Kidney (tissue), 14 donors: ENCODE data around the gene UBTD1. TPM values are rescaled to one million over a fixed set of nuclear protein-coding genes. Genes with fewer than 3 reads are reported as not detected.
A peak's percentile ranks its signal among the peaks of the same experiment; 100 is the strongest.

Experiments
- DNase-seq, 5 donors: peaks; one replicate each; pipeline ENCODE4 v3.0.0-alpha.2; 2013 to 2020
- FAIRE-seq: peaks from 2 replicates; lab custom pipeline; 2012; peaks lifted over from hg19 to GRCh38; lab: Jason Lieb, UNC
- H3K27ac ChIP-seq, 2 donors: one replicate each; pipeline ENCODE4 v1.7.0; 2013; ENCODE audit warnings: low read depth in 2 of 2, low read length in 2 of 2, inconsistent platforms in 1 of 2
- H3K27me3 ChIP-seq: one replicate; pipeline ENCODE4 v1.7.1; 2013; ENCODE audit warnings: low read length, inconsistent platforms; ENCODE audit not compliant: control insufficient read depth, insufficient read depth
- H3K36me3 ChIP-seq, 3 donors: one replicate each; pipeline versions ENCODE4 v1.7.0 to v1.7.1; 2013; ENCODE audit warnings: low read length in 3 of 3, control low read depth in 1 of 3, inconsistent platforms in 1 of 3; ENCODE audit not compliant: insufficient read depth in 3 of 3, control insufficient read depth in 2 of 3
- H3K4me1 ChIP-seq, 3 donors: one replicate each; pipeline versions ENCODE4 v1.7.0 to v1.7.1; 2013; ENCODE audit warnings: low read length in 3 of 3, inconsistent platforms in 1 of 3, low read depth in 1 of 3; ENCODE audit not compliant: control insufficient read depth in 2 of 3, insufficient read depth in 2 of 3
- H3K4me3 ChIP-seq, 3 donors: one replicate each; pipeline versions ENCODE4 v1.7.0 to v1.8.1; 2013; ENCODE audit warnings: low read length in 3 of 3, control low read depth in 1 of 3, inconsistent platforms in 1 of 3
- H3K9ac ChIP-seq, 3 donors: one replicate each; pipeline versions ENCODE4 v1.7.0 to v1.7.1; 2013; ENCODE audit warnings: low read length in 3 of 3, control low read depth in 1 of 3, inconsistent platforms in 1 of 3
- H3K9me3 ChIP-seq, 3 donors: one replicate each; pipeline versions ENCODE4 v1.7.0 to v1.7.1; 2013; ENCODE audit warnings: low read length in 3 of 3, control low read depth in 1 of 3, inconsistent platforms in 1 of 3; ENCODE audit not compliant: control insufficient read depth in 2 of 3, insufficient read depth in 1 of 3
- intact Hi-C: fragments of 100-400 bp; cut with DNase I; formaldehyde crosslinking; loops from one replicate; pipeline ENCODE4 v1.11.1; 2022
- polyA plus RNA-seq: library from polyadenylated mRNA; stranded (reverse); fragments of 350-450 nt; fragmentation: Illumina TruSeq; extraction: RNeasy Lipid Tissue Mini Kit (QIAGEN cat#74804); gene quantifications from one replicate; pipeline ENCODE4 v1.2.3, GENCODE V29; 2014; ENCODE audit warnings: low read depth, low replicate concordance; ENCODE audit not compliant: insufficient read depth
- total RNA-seq: library from RNA; stranded (reverse); fragmentation: NEBNext Ultra II Directional; extraction: Animal tissue kit (Norgen Biotek cat#: 25700); gene quantifications from one replicate; pipeline ENCODE4 v1.2.1, GENCODE V29; 2021
- TF ChIP-seq, protein P1 (sequence below): IDR thresholded peaks from 3 replicates; pipeline ENCODE4 v1.5.1; 2012; ENCODE audit warnings: mild to moderate bottlenecking, moderate library complexity, borderline replicate concordance; ENCODE audit not compliant: insufficient read depth; ENCODE audit errors: extremely low read depth
- donor health status: control.
- donor health status: control.
- donor health status: control.
- donor health status: control.
- donor health status: control.
- donor health status: DM: yes; HTN: yes; CAD: no.
- donor health status: Normal renal cell carcinoma (clear cell type).

UBTD1 gene
- total and polyA plus RNA-seq, 2 donors from 2014 or later = 17.4 to 26.1 TPM

DNA sequence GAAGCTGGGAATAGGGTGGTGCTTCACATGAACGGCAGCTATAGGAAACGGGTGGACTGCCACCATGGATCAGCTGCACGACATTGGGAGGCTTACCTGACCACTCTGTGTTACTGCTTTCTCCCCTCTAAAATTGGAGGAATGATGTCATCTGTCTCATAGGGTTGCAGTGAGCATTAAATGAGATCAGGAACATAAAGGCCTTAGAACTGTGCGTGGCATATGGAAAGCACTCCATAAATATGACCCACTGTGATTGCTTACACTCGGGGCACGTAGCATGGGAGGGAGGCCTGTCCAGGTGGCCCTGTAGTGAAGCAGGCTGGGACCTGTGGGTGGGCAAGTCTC lies 100.5 kb downstream of the UBTD1 start:
- FAIRE-seq (no peak), DNase-seq (no peak)
- intact Hi-C loops = no loop called here
- H3K4me1 ChIP-seq = peaks cover 0 to 11% (median 0%) of the 10 kb centered on the region in 3 donors
- H3K9me3 ChIP-seq = no peaks in the 10 kb centered on the region
- H3K36me3 ChIP-seq = peaks cover 0 to 19% (median 2%) of the 10 kb centered on the region in 3 donors
- peak overlapping the region in 1 of 2 donors; percentile 53 for H3K27ac ChIP-seq
- TF ChIP-seq, protein P1, sequence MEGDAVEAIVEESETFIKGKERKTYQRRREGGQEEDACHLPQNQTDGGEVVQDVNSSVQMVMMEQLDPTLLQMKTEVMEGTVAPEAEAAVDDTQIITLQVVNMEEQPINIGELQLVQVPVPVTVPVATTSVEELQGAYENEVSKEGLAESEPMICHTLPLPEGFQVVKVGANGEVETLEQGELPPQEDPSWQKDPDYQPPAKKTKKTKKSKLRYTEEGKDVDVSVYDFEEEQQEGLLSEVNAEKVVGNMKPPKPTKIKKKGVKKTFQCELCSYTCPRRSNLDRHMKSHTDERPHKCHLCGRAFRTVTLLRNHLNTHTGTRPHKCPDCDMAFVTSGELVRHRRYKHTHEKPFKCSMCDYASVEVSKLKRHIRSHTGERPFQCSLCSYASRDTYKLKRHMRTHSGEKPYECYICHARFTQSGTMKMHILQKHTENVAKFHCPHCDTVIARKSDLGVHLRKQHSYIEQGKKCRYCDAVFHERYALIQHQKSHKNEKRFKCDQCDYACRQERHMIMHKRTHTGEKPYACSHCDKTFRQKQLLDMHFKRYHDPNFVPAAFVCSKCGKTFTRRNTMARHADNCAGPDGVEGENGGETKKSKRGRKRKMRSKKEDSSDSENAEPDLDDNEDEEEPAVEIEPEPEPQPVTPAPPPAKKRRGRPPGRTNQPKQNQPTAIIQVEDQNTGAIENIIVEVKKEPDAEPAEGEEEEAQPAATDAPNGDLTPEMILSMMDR = no peak
- no peaks in the 10 kb centered on the region for H3K27me3 ChIP-seq
- no peak overlapping the region for H3K4me3 ChIP-seq
- H3K9ac ChIP-seq = no peak overlapping the region

DNA sequence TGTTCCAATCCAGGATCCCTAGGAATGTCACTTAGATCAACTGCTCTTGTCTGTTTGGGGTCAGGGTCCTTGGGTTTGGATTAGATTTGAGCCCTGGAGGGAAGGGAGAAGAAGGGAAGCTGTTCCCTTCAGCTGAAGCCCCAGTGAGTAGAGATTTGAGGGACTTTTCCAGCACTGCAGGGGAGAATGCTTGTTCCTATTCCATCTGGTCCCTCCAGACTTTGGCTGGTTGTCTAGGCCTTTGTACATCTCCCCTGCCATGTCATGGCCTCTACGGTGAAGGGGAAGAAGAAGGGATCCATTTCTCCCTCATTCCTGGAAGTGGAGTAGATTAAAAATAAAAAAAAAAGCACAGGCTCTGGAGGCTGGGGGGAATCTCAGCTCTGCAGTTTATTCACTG lies 101.9 kb downstream of the UBTD1 start:
- FAIRE-seq = no peak
- TF ChIP-seq, protein P1 = no peak
- no peak overlapping the region for H3K9ac ChIP-seq
- peaks cover 0 to 11% (median 0%) of the 10 kb centered on the region in 3 donors for H3K4me1 ChIP-seq
- H3K4me3 ChIP-seq = no peak overlapping the region
- H3K27me3 ChIP-seq = no peaks in the 10 kb centered on the region
- no peak overlapping the region for H3K27ac ChIP-seq
- no peak for DNase-seq
- no peaks in the 10 kb centered on the region for H3K9me3 ChIP-seq
- peaks cover 0 to 19% (median 2%) of the 10 kb centered on the region in 3 donors for H3K36me3 ChIP-seq
- intact Hi-C loops = no loop called here

DNA sequence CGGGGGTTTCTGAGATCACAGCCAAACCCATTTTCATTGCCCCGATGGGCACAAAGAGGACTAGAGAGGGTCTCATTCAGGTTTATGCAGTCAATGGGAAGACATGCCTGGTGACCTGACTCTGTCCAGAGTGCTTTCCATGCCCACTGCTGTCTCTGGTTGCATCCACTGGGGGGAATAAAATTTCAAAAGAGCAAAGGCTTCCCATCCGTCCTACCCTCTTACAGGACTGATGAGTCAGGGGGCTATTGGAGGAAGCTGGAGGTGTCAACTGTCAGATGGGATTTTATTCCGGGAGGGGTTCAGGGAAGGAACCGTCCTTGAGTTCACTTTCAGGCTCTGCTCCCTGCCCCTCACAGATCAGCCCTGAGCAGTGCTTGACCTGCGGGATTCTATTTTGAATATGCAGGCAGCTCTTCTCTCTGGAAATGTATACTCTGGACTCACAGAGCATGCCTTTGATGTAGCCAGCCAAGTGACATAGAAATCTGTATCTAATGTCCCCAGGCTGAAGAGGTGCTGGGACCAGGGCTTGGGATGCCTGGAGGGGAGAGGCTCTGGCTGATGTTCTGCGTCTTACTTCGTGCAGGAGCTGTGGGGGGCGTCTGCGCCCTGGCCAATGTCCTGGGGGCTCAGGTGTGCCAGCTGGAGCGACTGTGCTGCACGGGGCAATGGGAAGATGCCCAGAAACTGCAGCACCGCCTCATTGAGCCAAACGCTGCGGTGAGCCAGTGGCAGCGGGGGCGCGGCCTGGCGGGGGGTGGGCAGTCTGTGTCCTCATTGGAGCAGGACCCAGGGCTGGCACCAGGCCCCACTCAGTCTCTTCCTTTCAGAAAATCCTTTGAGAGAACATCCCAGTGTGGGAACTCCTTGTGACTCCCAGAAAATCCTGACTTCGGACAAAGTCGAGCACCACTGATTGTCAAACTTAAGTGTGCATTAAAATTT lies 102.8 kb downstream of the UBTD1 start:
- intact Hi-C loops = no loop called here
- no peak for FAIRE-seq
- DNase-seq = peak in 1 of 5 donors; percentile 14
- Histone ChIP-seq H3K27me3 (no peaks in the 10 kb centered on the region), H3K9ac (no peak overlapping the region), H3K27ac (no peak overlapping the region), H3K36me3 (peaks cover 0 to 19% (median 2%) of the 10 kb centered on the region in 3 donors), H3K9me3 (no peaks in the 10 kb centered on the region), H3K4me3 (no peak overlapping the region), H3K4me1 (peaks cover 0 to 4% (median 0%) of the 10 kb centered on the region in 3 donors)
- TF ChIP-seq, protein P1 = no peak
